Esophagus muscularis mucosa (tissue), 4 donors: ENCODE data around the gene GFRA1.

Experiments
- CTCF ChIP-seq, 3 experiments: fragments of 200-600 bp in 2 of 3; fragments of 450-650 bp in 1 of 3; sonication (generic) in 2 of 3; IDR thresholded peaks; one replicate each; pipeline ENCODE4 v1.5.1; 2017 to 2019; ENCODE audit warnings: antibody characterized with exemption in 3 of 3, mild to moderate bottlenecking in 2 of 3, moderate library complexity in 1 of 3
- EP300 ChIP-seq: sonication (generic); formaldehyde crosslinking; IDR thresholded peaks from one replicate; pipeline ENCODE4 v1.6.1; 2017; ENCODE audit warnings: antibody characterized with exemption
- POLR2A ChIP-seq: fragments of 450-650 bp; IDR thresholded peaks from one replicate; pipeline ENCODE4 v1.6.1; 2017; ENCODE audit warnings: antibody characterized with exemption, moderate library complexity, mild to moderate bottlenecking, low read depth
- POLR2AphosphoS5 ChIP-seq, 2 donors: sonication (generic); formaldehyde crosslinking; IDR thresholded peaks; one replicate each; pipeline ENCODE4 v1.6.1; 2017; ENCODE audit warnings: antibody characterized with exemption in 2 of 2

GRCh38 chr10:116115036-116115641, 157.9 kb downstream of the GFRA1 start:
- TF ChIP-seq CTCF (IDR thresholded peaks at IDR 0.05) = no peak
- TF ChIP-seq POLR2AphosphoS5 (IDR thresholded peaks at IDR 0.05) = no peak
- TF ChIP-seq POLR2A = no peak
- TF ChIP-seq EP300 = no peak
